Muscle layer of colon (tissue), 2 donors: ENCODE data around the gene PBLD.
A peak's percentile ranks its signal among the peaks of the same experiment; 100 is the strongest.

Experiments used
- H3K27ac ChIP-seq: one replicate; pipeline ENCODE4 v1.7.0; 2013; ENCODE audit warnings: low read depth, mild to moderate bottlenecking, low read length, moderate library complexity
- H3K27me3 ChIP-seq, 2 donors: one replicate each; pipeline ENCODE4 v1.7.0; 2013; ENCODE audit warnings: low read length in 2 of 2, mild to moderate bottlenecking in 2 of 2; ENCODE audit not compliant: insufficient read depth in 2 of 2, control insufficient read depth in 1 of 2
- H3K36me3 ChIP-seq: one replicate; pipeline ENCODE4 v1.7.0; 2013; ENCODE audit warnings: mild to moderate bottlenecking, low read length; ENCODE audit not compliant: insufficient read depth
- H3K4me1 ChIP-seq: one replicate; pipeline ENCODE4 v1.7.0; 2013; ENCODE audit warnings: mild to moderate bottlenecking, low read length; ENCODE audit not compliant: insufficient read depth
- H3K4me3 ChIP-seq, 2 donors: one replicate each; pipeline ENCODE4 v1.7.0; 2013; ENCODE audit warnings: low read length in 2 of 2, low read depth in 1 of 2, mild to moderate bottlenecking in 1 of 2, moderate library complexity in 1 of 2
- H3K9ac ChIP-seq: one replicate; pipeline ENCODE4 v1.7.0; 2013; ENCODE audit warnings: low read length
- H3K9me3 ChIP-seq: one replicate; pipeline ENCODE4 v1.7.0; 2013; ENCODE audit warnings: mild to moderate bottlenecking, low read length
- donor health status: abdominal sarcoma.
- donor health status: Adenocarcinoma of cecum.

The PBLD gene

GRCh38 chr10:68332259-68333057, at the start of gene PBLD:
PBLD (minus strand) TSS chr10:68332928; CDS start chr10:68306844, 26,084 bp downstream.
- Histone ChIP-seq H3K27me3 (no peaks in the 10 kb centered on the region), H3K4me1 (peaks cover 29% of the 10 kb centered on the region), H3K9me3 (no peaks in the 10 kb centered on the region), H3K36me3 (no peaks in the 10 kb centered on the region), H3K27ac (peak within 1 kb of the TSS; percentile 100), H3K4me3 (peak within 1 kb of the TSS; percentile 94 to 100), H3K9ac (peak within 1 kb of the TSS; percentile 99)

GRCh38 chr10:68371604-68372003, 38.9 kb upstream of the PBLD start:
- Histone ChIP-seq H3K9me3 (no peaks in the 10 kb centered on the region), H3K4me3 (no peak overlapping the region), H3K9ac (no peak overlapping the region), H3K27me3 (no peaks in the 10 kb centered on the region), H3K36me3 (peaks cover 29% of the 10 kb centered on the region), H3K27ac (no peak overlapping the region), H3K4me1 (no peaks in the 10 kb centered on the region)

- Histone ChIP-seq H3K9me3 (no peaks in the 10 kb centered on the region), H3K4me1 (no peaks in the 10 kb centered on the region), H3K9ac (no peak overlapping the region), H3K36me3 (peaks cover 33% of the 10 kb centered on the region), H3K27ac (no peak overlapping the region), H3K4me3 (no peak overlapping the region), H3K27me3 (no peaks in the 10 kb centered on the region)
These were observed 34.4 kb upstream of the PBLD start for GRCh38 chr10:68367121-68367520.

GRCh38 chr10:68366600-68366999, 33.9 kb upstream of the PBLD start:
- Histone ChIP-seq H3K4me1 (no peaks in the 10 kb centered on the region), H3K27me3 (no peaks in the 10 kb centered on the region), H3K9ac (no peak overlapping the region), H3K27ac (no peak overlapping the region), H3K36me3 (peaks cover 28% of the 10 kb centered on the region), H3K4me3 (no peak overlapping the region), H3K9me3 (no peaks in the 10 kb centered on the region)

- Histone ChIP-seq H3K36me3 (peaks cover 28% of the 10 kb centered on the region), H3K4me1 (no peaks in the 10 kb centered on the region), H3K4me3 (no peak overlapping the region), H3K27me3 (no peaks in the 10 kb centered on the region), H3K27ac (no peak overlapping the region), H3K9me3 (no peaks in the 10 kb centered on the region), H3K9ac (no peak overlapping the region)
These were observed 32.9 kb upstream of the PBLD start for GRCh38 chr10:68365611-68366010.

- peaks cover 28% of the 10 kb centered on the region for H3K36me3 ChIP-seq
- no peak overlapping the region for H3K27ac ChIP-seq
- H3K27me3 ChIP-seq = no peaks in the 10 kb centered on the region
- no peaks in the 10 kb centered on the region for H3K4me1 ChIP-seq
- H3K9ac ChIP-seq = no peak overlapping the region
- H3K4me3 ChIP-seq = no peak overlapping the region
- H3K9me3 ChIP-seq = no peaks in the 10 kb centered on the region
These were observed 31.6 kb upstream of the PBLD start for GRCh38 chr10:68364101-68364886.

- H3K27me3 ChIP-seq = no peaks in the 10 kb centered on the region
- H3K27ac ChIP-seq = no peak overlapping the region
- no peak overlapping the region for H3K4me3 ChIP-seq
- H3K9ac ChIP-seq = no peak overlapping the region
- H3K36me3 ChIP-seq = peaks cover 28% of the 10 kb centered on the region
- no peaks in the 10 kb centered on the region for H3K4me1 ChIP-seq
- H3K9me3 ChIP-seq = no peaks in the 10 kb centered on the region
These were observed 29.9 kb upstream of the PBLD start for GRCh38 chr10:68362590-68362989.

- Histone ChIP-seq H3K9ac (no peak overlapping the region), H3K4me1 (no peaks in the 10 kb centered on the region), H3K36me3 (peaks cover 24% of the 10 kb centered on the region), H3K27ac (no peak overlapping the region), H3K9me3 (no peaks in the 10 kb centered on the region), H3K27me3 (no peaks in the 10 kb centered on the region), H3K4me3 (no peak overlapping the region)
These were observed 26.5 kb upstream of the PBLD start for GRCh38 chr10:68359189-68359588.

GRCh38 chr10:68353537-68353936, 20.8 kb upstream of the PBLD start:
- H3K36me3 ChIP-seq = peaks cover 35% of the 10 kb centered on the region
- no peak overlapping the region for H3K4me3 ChIP-seq
- H3K27me3 ChIP-seq = no peaks in the 10 kb centered on the region
- no peak overlapping the region for H3K9ac ChIP-seq
- no peak overlapping the region for H3K27ac ChIP-seq
- no peaks in the 10 kb centered on the region for H3K4me1 ChIP-seq
- no peaks in the 10 kb centered on the region for H3K9me3 ChIP-seq

- H3K27ac ChIP-seq = no peak overlapping the region
- no peak overlapping the region for H3K4me3 ChIP-seq
- no peaks in the 10 kb centered on the region for H3K9me3 ChIP-seq
- H3K36me3 ChIP-seq = peaks cover 29% of the 10 kb centered on the region
- H3K4me1 ChIP-seq = no peaks in the 10 kb centered on the region
- H3K9ac ChIP-seq = no peak overlapping the region
- no peaks in the 10 kb centered on the region for H3K27me3 ChIP-seq
These were observed 15.6 kb upstream of the PBLD start for GRCh38 chr10:68348265-68348741.

- H3K4me1 ChIP-seq = no peaks in the 10 kb centered on the region
- H3K36me3 ChIP-seq = peaks cover 35% of the 10 kb centered on the region
- no peaks in the 10 kb centered on the region for H3K27me3 ChIP-seq
- H3K4me3 ChIP-seq = no peak overlapping the region
- no peak overlapping the region for H3K27ac ChIP-seq
- no peaks in the 10 kb centered on the region for H3K9me3 ChIP-seq
- no peak overlapping the region for H3K9ac ChIP-seq
These were observed 14.0 kb upstream of the PBLD start for GRCh38 chr10:68346774-68347173.
